HepG2 (cell line): ENCODE results near the gene SLC4A5. TPM values are rescaled to one million over a fixed set of nuclear protein-coding genes. Genes with fewer than 3 reads are reported as not detected.

Source experiments
- ATAC-seq: fragments of 200-7000 bp; cut with Tn5 transposase; 3 replicates; pipeline ENCODE4 v1.9.1; 2020; ENCODE audit warnings: mild to moderate bottlenecking, moderate library complexity
- BruUV-seq: library from RNA; stranded (reverse); fragments of 400-500 nt; replicated peaks from 2 replicates; lab custom pipeline; 2021; lab: Mats Ljungman, UMichigan
- CTCF ChIA-PET: fragments of 300-600 bp; formaldehyde crosslinking; extraction: SDS; loops from one replicate; lab custom pipeline; 2021; ENCODE audit warnings: low total read pairs, inconsistent platforms, low intra/inter-chr PET ratio; lab: Yijun Ruan, JAX
- POLR2A ChIA-PET: fragments of 350-600 bp; sonication (Branson Sonifier 250); formaldehyde crosslinking; loops from one replicate; lab custom pipeline; 2020; ENCODE audit warnings: antibody characterized with exemption, inconsistent platforms; lab: Yijun Ruan, JAX
- DNase-seq: peaks from one replicate; pipeline ENCODE4 v3.0.0-alpha.2; 2015; ENCODE audit warnings: low spot score
- FAIRE-seq: peaks from 3 replicates; lab custom pipeline; 2011; peaks lifted over from hg19 to GRCh38; lab: Jason Lieb, UNC
- H2AFZ ChIP-seq: one replicate; pipeline ENCODE4 v1.6.1; 2011; ENCODE audit warnings: low read length, inconsistent platforms
- H3K27ac ChIP-seq: fragments of 300-600 bp; 3 replicates; pipeline ENCODE4 v1.8.0; 2011; ENCODE audit warnings: mixed run types, mild to moderate bottlenecking, mixed read lengths, low read length, inconsistent platforms; ENCODE audit not compliant: insufficient read depth; ENCODE audit errors: extremely low read length
- H3K27me3 ChIP-seq, 2 experiments: fragments of 200-600 bp in 1 of 2; 2 replicates in 1 of 2; 3 replicates in 1 of 2; pipeline versions ENCODE4 v1.6.0 to v1.8.0; 2011; ENCODE audit warnings: low read length in 2 of 2, mild to moderate bottlenecking in 2 of 2, moderate library complexity in 2 of 2, inconsistent platforms in 1 of 2; ENCODE audit not compliant: insufficient read depth in 2 of 2, control insufficient read depth in 1 of 2
- H3K36me3 ChIP-seq, 2 experiments: fragments of 200-600 bp in 1 of 2; replicated peaks in 1 of 2; 2 replicates in 1 of 2; 3 replicates in 1 of 2; pipeline versions ENCODE4 v1.5.1 to v1.8.0; 2011; ENCODE audit warnings: low read length in 2 of 2, inconsistent platforms in 1 of 2; ENCODE audit not compliant: insufficient read depth in 2 of 2, control insufficient read depth in 1 of 2
- H3K4me1 ChIP-seq: 2 replicates; pipeline ENCODE4 v1.5.1; 2012; ENCODE audit warnings: low read length, inconsistent platforms; ENCODE audit not compliant: insufficient read depth
- H3K4me2 ChIP-seq: 2 replicates; pipeline ENCODE4 v1.6.0; 2011; ENCODE audit warnings: low read depth, low read length, inconsistent platforms
- H3K4me3 ChIP-seq, 3 experiments: fragments of 200-600 bp in 1 of 3; sonication (generic), shearing (Covaris generic) in 1 of 3; replicated peaks in 1 of 3; 2 replicates each; pipeline ENCODE4 v1.5.1; 2011 to 2016; ENCODE audit warnings: low read length in 3 of 3, inconsistent platforms in 2 of 3, low read depth in 2 of 3, mild to moderate bottlenecking in 2 of 3, control low read depth in 1 of 3, mixed read lengths in 1 of 3; ENCODE audit not compliant: insufficient read depth in 1 of 3
- H3K79me2 ChIP-seq: one replicate; pipeline ENCODE4 v1.6.1; 2011; ENCODE audit warnings: low read length, inconsistent platforms; ENCODE audit not compliant: insufficient read depth
- H3K9ac ChIP-seq: 2 replicates; pipeline ENCODE4 v1.6.0; 2011; ENCODE audit warnings: mild to moderate bottlenecking, low read depth, low read length, inconsistent platforms; ENCODE audit not compliant: insufficient read depth
- H3K9me3 ChIP-seq: 2 replicates; pipeline ENCODE4 v1.5.1; 2012; ENCODE audit warnings: mild to moderate bottlenecking, low read length
- H4K20me1 ChIP-seq: 2 replicates; pipeline ENCODE4 v1.6.0; 2011; ENCODE audit warnings: inconsistent platforms, mild to moderate bottlenecking, low read length, moderate library complexity; ENCODE audit not compliant: insufficient read depth
- BHLHE40 ChIP-seq: IDR thresholded peaks from 2 replicates; pipeline ENCODE4 v1.6.1; 2011; ENCODE audit warnings: low read length, improper control_type of control experiment
- CC2D1A ChIP-seq: sonication (generic); formaldehyde crosslinking; IDR thresholded peaks from 2 replicates; pipeline ENCODE4 v1.8.1; 2023; ENCODE audit warnings: mild to moderate bottlenecking, missing genetic modification reagents
- ELF1 ChIP-seq: sonication (generic); formaldehyde crosslinking; IDR thresholded peaks from 2 replicates; pipeline ENCODE4 v1.4.0; 2020; ENCODE audit warnings: missing genetic modification reagents
- FOSL1 ChIP-seq: sonication (generic); formaldehyde crosslinking; IDR thresholded peaks from 2 replicates; pipeline ENCODE4 v1.9.0; 2021; ENCODE audit warnings: missing genetic modification reagents, borderline replicate concordance
- FOXJ3 ChIP-seq: sonication (generic); formaldehyde crosslinking; IDR thresholded peaks from 2 replicates; pipeline ENCODE4 v1.4.0; 2020; ENCODE audit warnings: missing genetic modification reagents, mild to moderate bottlenecking, borderline replicate concordance
- HNF4A ChIP-seq: sonication (generic); formaldehyde crosslinking; IDR thresholded peaks from 2 replicates; pipeline ENCODE4 v1.4.0; 2020; ENCODE audit warnings: missing genetic modification reagents
- NR2F1 ChIP-seq, 2 experiments: fragments of 450-650 bp in 1 of 2; formaldehyde crosslinking in 1 of 2; IDR thresholded peaks; 2 replicates each; pipeline versions ENCODE4 v1.5.0 to v1.6.1; 2016 to 2020; ENCODE audit warnings: mild to moderate bottlenecking in 1 of 2, missing compliant biosample characterization in 1 of 2, missing genetic modification reagents in 1 of 2, moderate library complexity in 1 of 2
- NR3C1 ChIP-seq: sonication (generic); formaldehyde crosslinking; IDR thresholded peaks from 2 replicates; pipeline ENCODE4 v1.4.0; 2020; ENCODE audit warnings: missing genetic modification reagents
- POGZ ChIP-seq: sonication (generic); formaldehyde crosslinking; IDR thresholded peaks from 2 replicates; pipeline ENCODE4 v1.4.0; 2020; ENCODE audit warnings: mild to moderate bottlenecking, missing genetic modification reagents
- SAP130 ChIP-seq: IDR thresholded peaks from 2 replicates; pipeline ENCODE4 v1.6.1; 2016; ENCODE audit warnings: low read depth
- TBX3 ChIP-seq: fragments of 450-650 bp; IDR thresholded peaks from 2 replicates; pipeline ENCODE4 v1.6.1; 2017; ENCODE audit warnings: antibody characterized with exemption, mild to moderate bottlenecking, inconsistent platforms, borderline replicate concordance
- U2AF1 ChIP-seq: fragments of 200-400 bp; formaldehyde crosslinking; optimal IDR thresholded peaks from 2 replicates; pipeline ENCODE3; 2017; ENCODE audit warnings: mild to moderate bottlenecking, low read depth, low read length
- ZFY ChIP-seq: sonication (generic); formaldehyde crosslinking; IDR thresholded peaks from 2 replicates; pipeline ENCODE4 v1.4.0; 2020; ENCODE audit warnings: missing genetic modification reagents
- ZNF10 ChIP-seq: sonication (generic); formaldehyde crosslinking; IDR thresholded peaks from 2 replicates; pipeline ENCODE4 v1.4.0; 2020; ENCODE audit warnings: mild to moderate bottlenecking, low read depth, missing genetic modification reagents, borderline replicate concordance
- ZNF207 ChIP-seq: fragments of 450-650 bp; IDR thresholded peaks from 2 replicates; pipeline ENCODE4 v1.6.1; 2016; ENCODE audit warnings: antibody characterized with exemption, borderline replicate concordance
- ZNF282 ChIP-seq: fragments of 450-650 bp; IDR thresholded peaks from 2 replicates; pipeline ENCODE4 v1.6.1; 2018; ENCODE audit not compliant: partially characterized antibody
- ZNF354B ChIP-seq: sonication (generic); formaldehyde crosslinking; IDR thresholded peaks from 2 replicates; pipeline ENCODE4 v1.8.0; 2022; ENCODE audit warnings: mild to moderate bottlenecking, missing genetic modification reagents
- ZNF432 ChIP-seq: sonication (generic); formaldehyde crosslinking; IDR thresholded peaks from 2 replicates; pipeline ENCODE4 v1.5.0; 2020; ENCODE audit warnings: missing genetic modification reagents, mild to moderate bottlenecking, borderline replicate concordance
- ZNF589 ChIP-seq: sonication (generic); formaldehyde crosslinking; conservative IDR thresholded peaks from 2 replicates; pipeline ENCODE4 v1.8.0; 2022; ENCODE audit warnings: mild to moderate bottlenecking, moderate library complexity, missing genetic modification reagents
- ZNF773 ChIP-seq: sonication (generic); formaldehyde crosslinking; IDR thresholded peaks from 2 replicates; pipeline ENCODE4 v1.4.0; 2020; ENCODE audit warnings: missing genetic modification reagents, borderline replicate concordance
- WGBS: methylation state at CpG from one replicate; pipeline ENCODE4 v1.1.6; 2017; ENCODE audit warnings: low lambda C conversion rate; 5-methylcytosine and 5-hydroxymethylcytosine counted together
- in situ Hi-C: cut with HindIII; loops from 2 replicates; pipeline ENCODE4 v1.10.0; 2017; ENCODE audit warnings: low pct_unique_long_range_greater_than_20kb; ENCODE audit not compliant: extremely low pct_ligation_motif_present
- intact Hi-C: fragments of 100-400 bp; cut with micrococcal nuclease; formaldehyde crosslinking; loops from one replicate; pipeline ENCODE4 v1.10.0; 2022; ENCODE audit not compliant: unreplicated experiment
- polyA plus RNA-seq, 8 experiments: library from polyadenylated mRNA; depleted of rRNA in 3 of 8; stranded (reverse) in 7 of 8; unstranded in 1 of 8; fragments of >200 nt; fragmentation: Illumina TruSeq in 4 of 8; extraction: Trizol in 4 of 8; gene quantifications; 2 replicates each; pipeline versions ENCODE4 v1.2.1 to v1.2.3, GENCODE V29; 2011 to 2016; ENCODE audit warnings: low read depth in 4 of 8, missing spikeins in 1 of 8, mixed read lengths in 1 of 8; ENCODE audit not compliant: insufficient read depth in 1 of 8
- total RNA-seq, 5 experiments: library from RNA; depleted of rRNA; stranded (reverse); fragments of >200 nt; fragmentation: Illumina TruSeq; extraction: Trizol; gene quantifications; 2 replicates each; pipeline ENCODE4 v1.2.3, GENCODE V29; 2016; ENCODE audit warnings: low read depth in 1 of 5
- TF ChIP-seq, protein P1 (sequence below): sonication (generic); formaldehyde crosslinking; IDR thresholded peaks from 2 replicates; pipeline ENCODE4 v1.4.0; 2020; ENCODE audit warnings: missing genetic modification reagents
- TF ChIP-seq, protein P2 (sequence below): sonication (generic); formaldehyde crosslinking; IDR thresholded peaks from 2 replicates; pipeline ENCODE4 v1.9.0; 2021; ENCODE audit warnings: missing genetic modification reagents, borderline replicate concordance
- TF ChIP-seq, protein P3 (sequence below): sonication (generic); formaldehyde crosslinking; IDR thresholded peaks from 2 replicates; pipeline ENCODE4 v1.4.0; 2020; ENCODE audit warnings: mild to moderate bottlenecking, missing genetic modification reagents
- TF ChIP-seq, protein P4 (sequence below): sonication (generic); formaldehyde crosslinking; IDR thresholded peaks from 2 replicates; pipeline ENCODE4 v1.5.0; 2020; ENCODE audit warnings: mild to moderate bottlenecking, missing genetic modification reagents

The SLC4A5 gene
- total and polyA plus RNA-seq, 2 of the 13 experiments (the other 11 are each of a cell fraction or from before 2014, with no cell fraction given) = 0.50 TPM; not detected in 1

DNA sequence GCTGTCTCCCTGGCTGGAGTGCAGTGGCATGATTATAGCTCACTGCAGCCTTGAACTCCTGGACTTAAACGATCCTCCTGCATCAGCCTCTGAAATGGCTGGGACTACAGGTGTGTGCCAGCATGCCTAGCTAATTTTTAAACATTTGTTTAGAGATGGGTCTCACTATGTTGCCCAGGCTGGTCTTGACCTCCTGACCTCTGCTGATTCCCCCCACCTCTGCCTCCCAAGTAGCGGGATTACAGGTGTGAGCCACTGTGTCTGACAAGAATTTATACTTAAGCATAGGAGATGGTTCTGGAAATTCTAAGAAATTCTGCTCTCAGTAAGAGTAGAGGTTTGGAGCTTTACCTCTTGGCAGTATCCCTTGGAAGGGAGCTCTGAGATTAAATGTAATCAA lies 126.6 kb downstream of the SLC4A5 start:
- POLR2A ChIA-PET = interaction anchor here (1.2 to 3.2 kb wide), 4 partner anchors 12 to 38 kb away, joined by 3 to 16 read pairs (median 8); partner anchors contain the start of genes MOB1A and MTHFD2
- no peaks in the 10 kb centered on the region for H3K27me3 ChIP-seq
- no peak overlapping the region for H2AFZ ChIP-seq
- H3K4me2 ChIP-seq = no peak overlapping the region
- intact Hi-C loops = no loop called here
- no TSS peak for BruUV-seq
- H3K9me3 ChIP-seq = no peaks in the 10 kb centered on the region
- CTCF ChIA-PET = no interaction called here
- H3K27ac ChIP-seq = no peak overlapping the region
- 41% methylated on average over 2 of the region's 2 CpGs for WGBS
- no peak overlapping the region for H3K4me3 ChIP-seq
- ATAC-seq (no peak), DNase-seq (no peak), FAIRE-seq (peak; percentile 34)
- peaks cover 5% of the 10 kb centered on the region; the same call in 1 of the 2 replicates for H4K20me1 ChIP-seq
- H3K79me2 ChIP-seq = no peaks in the 10 kb centered on the region
- in situ Hi-C loops = no loop called here
- peaks cover 16% of the 10 kb centered on the region for H3K4me1 ChIP-seq
- peaks cover 8 to 42% of the 10 kb centered on the region in 2 experiments; a peak in 4 of 5 replicates for H3K36me3 ChIP-seq
- H3K9ac ChIP-seq = no peak overlapping the region
- TF ChIP-seq SAP130 (CRISPR knock-in tag) (no peak), U2AF1 (no peak), BHLHE40 (no peak), ZNF354B (no peak), CC2D1A (CRISPR knock-in tag) (no peak), ZNF773 (CRISPR knock-in tag) (no peak), ZNF432 (no peak), HNF4A (CRISPR knock-in tag) (peak; percentile 27; the same call in 1 of the 2 replicates), ZFY (no peak), ZNF10 (no peak), ZNF207 (no peak), ZNF282 (no peak), POGZ (CRISPR knock-in tag) (0 out of 2 replicates have a peak, but pooled peaks have one; percentile 16), FOXJ3 (CRISPR knock-in tag) (no peak), NR2F1 (CRISPR knock-in tag; IDR thresholded peaks at IDR 0.05) (peak in 1 of 2 experiments; percentile 52; a peak in 2 of 4 replicates), ZNF589 (CRISPR knock-in tag) (no peak), NR3C1 (CRISPR knock-in tag) (no peak), TBX3 (no peak), ELF1 (CRISPR knock-in tag) (no peak), FOSL1 (CRISPR knock-in tag) (no peak)
- TF ChIP-seq, protein P1, sequence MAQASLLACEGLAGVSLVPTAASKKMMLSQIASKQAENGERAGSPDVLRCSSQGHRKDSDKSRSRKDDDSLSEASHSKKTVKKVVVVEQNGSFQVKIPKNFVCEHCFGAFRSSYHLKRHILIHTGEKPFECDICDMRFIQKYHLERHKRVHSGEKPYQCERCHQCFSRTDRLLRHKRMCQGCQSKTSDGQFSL = no peak
- TF ChIP-seq, protein P2, sequence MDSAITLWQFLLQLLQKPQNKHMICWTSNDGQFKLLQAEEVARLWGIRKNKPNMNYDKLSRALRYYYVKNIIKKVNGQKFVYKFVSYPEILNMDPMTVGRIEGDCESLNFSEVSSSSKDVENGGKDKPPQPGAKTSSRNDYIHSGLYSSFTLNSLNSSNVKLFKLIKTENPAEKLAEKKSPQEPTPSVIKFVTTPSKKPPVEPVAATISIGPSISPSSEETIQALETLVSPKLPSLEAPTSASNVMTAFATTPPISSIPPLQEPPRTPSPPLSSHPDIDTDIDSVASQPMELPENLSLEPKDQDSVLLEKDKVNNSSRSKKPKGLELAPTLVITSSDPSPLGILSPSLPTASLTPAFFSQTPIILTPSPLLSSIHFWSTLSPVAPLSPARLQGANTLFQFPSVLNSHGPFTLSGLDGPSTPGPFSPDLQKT = no peak
- TF ChIP-seq, protein P3, sequence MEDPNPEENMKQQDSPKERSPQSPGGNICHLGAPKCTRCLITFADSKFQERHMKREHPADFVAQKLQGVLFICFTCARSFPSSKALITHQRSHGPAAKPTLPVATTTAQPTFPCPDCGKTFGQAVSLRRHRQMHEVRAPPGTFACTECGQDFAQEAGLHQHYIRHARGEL (CRISPR knock-in tag) = no peak
- TF ChIP-seq, protein P4, sequence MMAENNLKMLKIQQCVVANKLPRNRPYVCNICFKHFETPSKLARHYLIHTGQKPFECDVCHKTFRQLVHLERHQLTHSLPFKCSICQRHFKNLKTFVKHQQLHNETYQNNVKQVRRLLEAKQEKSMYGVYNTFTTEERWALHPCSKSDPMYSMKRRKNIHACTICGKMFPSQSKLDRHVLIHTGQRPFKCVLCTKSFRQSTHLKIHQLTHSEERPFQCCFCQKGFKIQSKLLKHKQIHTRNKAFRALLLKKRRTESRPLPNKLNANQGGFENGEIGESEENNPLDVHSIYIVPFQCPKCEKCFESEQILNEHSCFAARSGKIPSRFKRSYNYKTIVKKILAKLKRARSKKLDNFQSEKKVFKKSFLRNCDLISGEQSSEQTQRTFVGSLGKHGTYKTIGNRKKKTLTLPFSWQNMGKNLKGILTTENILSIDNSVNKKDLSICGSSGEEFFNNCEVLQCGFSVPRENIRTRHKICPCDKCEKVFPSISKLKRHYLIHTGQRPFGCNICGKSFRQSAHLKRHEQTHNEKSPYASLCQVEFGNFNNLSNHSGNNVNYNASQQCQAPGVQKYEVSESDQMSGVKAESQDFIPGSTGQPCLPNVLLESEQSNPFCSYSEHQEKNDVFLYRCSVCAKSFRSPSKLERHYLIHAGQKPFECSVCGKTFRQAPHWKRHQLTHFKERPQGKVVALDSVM (CRISPR knock-in tag) = peak; percentile 60
